ENCODE measurements around the gene PMPCA. TPM values are rescaled to one million over a fixed set of nuclear protein-coding genes. Genes with fewer than 3 reads are reported as not detected.
"Not testable (repeated sequence)": the region's sequence is repeated elsewhere in the genome, so short reads cannot be mapped to it uniquely, and the experiment has no call there.

Gene PMPCA
- total RNA-seq, 1 donor from 2014 or later = 55.5 TPM

DNA sequence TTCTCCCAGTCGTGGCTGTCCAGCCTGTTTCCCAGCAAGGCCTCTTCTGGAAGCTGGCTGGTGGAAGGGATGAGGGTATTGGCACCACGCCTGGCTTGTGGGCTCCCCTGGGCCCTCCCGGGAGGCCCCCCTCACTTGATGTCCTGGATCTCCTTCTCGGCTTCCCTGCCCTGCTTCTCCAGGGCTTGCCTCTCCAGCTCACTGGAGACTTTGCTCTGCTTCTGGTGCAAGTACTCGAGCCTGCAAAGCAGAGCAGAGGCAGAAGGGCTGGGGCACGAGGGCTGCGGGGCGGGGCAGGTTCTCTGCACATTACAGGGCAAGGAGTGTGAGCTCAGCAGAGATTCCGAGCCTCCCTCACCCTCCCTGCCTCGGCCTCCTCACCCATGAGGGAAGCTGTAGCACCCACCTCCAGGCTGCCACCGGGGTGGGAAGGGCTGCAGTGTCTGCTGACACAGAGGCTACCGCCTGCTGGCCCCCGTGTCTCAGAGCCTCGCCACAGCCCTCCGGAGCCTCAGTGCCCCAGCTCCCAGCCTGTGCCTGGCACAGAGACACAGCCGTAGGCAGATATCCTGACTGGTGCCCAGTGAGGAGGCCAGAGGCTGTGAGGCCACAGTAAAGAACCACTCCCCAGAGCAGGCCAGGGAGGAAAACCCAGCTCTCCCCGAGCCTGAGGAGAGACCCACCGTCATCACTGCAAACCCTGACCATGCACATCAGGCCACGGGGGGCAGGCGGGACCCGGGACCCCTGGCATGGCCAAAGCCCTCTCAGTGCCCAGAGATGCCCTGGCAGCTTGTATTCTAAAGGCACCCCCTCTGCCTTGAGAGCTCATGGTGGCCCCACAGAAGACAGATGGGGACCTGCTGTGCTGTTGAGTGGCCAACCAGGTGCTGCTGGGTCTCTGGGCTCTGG is 17.7 kb upstream of the PMPCA start:
- no peak for DNase-seq (ENCODE audit: extremely low read depth, low read depth, low spot score)

DNA sequence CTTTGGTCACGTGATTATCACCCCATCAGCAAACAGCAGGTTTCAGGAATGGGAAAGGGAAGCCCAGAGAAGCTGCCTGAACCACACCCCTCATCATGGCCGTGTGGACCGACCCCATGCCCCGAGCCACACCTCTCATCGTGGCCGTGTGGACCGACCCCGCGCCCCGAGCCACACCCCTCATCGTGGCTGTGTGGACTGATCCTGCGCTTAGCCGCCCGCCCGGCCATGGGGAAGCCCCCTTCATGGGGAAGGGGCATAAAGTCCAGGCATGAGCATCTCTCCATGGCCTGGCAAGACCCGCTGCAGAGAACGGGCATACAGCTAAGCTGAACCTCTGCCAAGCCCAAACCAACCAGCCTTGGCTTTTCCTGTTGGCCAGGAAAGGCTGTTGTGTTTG is 16.9 kb upstream of the PMPCA start:
- DNase-seq (ENCODE audit: extremely low read depth, low read depth, low spot score) = no peak

DNA sequence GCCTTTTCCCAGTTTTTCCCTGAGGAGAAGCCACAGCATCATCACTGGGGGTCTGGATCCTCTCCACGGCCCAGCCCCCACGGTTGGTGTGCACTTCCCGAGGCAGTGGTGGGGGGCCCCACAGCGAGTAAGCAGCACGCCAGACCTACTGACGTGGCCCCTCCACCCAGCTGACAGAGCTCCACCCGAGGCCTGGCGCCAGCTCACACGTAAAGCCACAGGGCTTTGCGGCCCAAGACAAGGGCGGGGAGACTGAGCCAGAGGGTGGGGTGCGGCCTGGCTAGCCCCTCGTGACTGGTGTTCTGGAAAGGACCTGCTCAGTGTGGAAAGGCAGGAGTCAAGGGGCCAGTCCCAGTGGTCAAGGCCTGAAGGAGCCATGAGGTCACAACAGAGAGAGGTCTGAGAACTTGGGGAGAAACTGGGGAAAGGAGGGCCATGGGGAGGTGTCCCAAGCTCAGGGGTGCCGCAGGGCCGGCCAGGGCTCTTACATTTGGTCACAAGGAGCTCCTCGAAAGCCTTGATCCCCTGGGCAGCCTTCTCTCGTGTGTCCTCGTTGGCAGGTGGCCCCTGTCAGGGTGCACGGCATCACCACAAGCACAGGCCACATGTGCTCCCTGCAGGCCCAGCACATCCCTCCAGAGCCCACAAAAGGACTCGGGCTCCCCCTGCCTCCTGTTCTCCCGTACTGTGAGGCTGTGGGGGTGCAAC is 16.0 kb upstream of the PMPCA start:
- DNase-seq (ENCODE audit: extremely low read depth, low read depth, low spot score) = no peak

DNA sequence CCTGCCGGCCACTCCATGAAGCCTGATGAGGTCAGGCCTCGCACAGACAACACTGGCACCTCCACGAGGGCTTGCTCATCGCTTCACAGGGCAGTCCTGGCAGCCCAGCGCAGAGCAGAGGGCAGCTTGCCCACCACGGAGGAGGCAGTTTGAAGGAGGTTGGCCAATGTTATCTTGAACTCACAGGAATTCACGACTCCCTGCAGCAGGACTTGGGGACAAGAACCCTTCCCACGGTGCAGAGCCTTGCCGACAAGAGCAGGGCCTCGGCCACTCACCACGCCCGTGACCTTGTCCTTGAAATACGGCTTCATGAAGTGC is 15.5 kb upstream of the PMPCA start:
- DNase-seq (ENCODE audit: extremely low read depth, low read depth, low spot score) = no peak

DNA sequence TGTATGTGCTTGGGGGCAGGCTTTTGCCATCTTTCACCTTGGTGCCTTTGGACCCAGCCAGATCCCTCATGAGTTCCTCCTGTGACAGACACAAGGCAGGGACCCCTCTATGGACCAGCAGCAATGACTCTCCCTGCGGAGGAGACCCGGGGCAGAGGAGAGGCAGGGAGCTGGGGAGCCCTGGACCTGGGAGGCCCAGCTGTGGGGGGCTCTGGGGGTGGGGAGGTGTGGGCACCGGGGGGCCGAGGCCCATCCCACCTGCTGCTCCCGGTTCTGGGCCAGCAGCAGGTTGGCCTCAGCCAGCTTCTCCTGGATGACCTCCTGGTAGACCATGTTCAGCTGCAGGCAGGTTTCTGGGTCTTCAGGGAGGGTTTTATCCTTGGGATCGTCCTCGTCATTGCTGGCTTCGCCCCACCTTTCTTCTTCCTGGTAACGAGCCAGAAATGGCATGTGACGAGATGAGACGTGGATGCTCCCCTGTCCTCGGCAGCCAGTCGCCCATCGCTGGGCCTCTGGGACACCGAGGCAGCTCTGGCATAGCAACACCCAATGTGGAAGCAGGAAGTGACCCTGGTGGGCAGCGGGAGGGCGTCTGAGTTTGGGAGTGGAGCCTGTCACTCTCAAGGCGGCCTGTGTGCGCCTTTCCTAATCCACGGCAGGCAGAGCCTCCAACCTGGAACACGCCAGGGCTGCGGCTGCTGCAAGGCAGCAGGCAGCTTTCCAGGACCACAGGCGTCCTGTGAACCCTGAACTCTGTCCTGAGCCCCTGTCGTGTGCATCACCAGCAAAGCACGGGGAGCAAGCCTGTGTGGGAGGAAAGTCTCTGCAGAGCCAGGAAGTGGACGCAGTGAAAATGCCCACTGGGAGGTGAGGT is 14.9 kb upstream of the PMPCA start:
- no peak for DNase-seq (ENCODE audit: extremely low read depth, low read depth, low spot score)

DNA sequence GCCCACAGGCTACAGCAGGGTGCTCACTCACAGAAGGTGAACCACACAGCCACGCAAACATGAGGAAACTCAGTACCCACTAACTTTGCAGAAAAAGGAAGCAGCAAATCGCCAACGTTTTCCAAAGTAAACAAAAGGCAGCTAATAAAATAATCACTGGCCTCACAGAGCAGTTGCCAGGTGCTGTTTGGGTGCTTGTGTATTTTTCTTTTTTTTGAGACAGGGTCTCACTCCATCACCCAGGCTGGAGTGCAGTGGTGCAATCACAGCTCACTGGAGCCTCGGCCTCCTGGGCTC is 14.3 kb upstream of the PMPCA start:
- no peak for DNase-seq (ENCODE audit: extremely low read depth, low read depth, low spot score)

DNA sequence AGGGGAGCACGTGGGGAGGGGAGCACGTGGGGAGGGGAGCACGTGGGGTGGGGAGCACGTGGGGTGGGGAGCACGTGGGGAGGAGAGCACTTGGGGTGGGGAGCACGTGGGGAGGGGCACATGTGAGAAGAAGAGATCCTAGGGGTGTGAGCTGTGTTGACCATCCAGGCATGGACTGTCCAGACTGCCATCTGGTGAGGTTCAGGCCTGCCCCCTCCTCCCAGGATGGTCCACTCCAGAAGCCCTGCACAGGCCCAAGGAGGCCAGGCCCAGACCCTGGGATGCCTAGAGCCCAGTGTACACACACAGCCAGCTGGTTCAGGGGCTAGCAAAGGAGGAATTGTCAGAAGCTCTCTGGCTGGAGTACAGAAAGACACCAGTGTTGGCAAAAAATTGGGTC is 12.8 kb upstream of the PMPCA start:
- DNase-seq (ENCODE audit: extremely low read depth, low read depth, low spot score) = no peak

DNA sequence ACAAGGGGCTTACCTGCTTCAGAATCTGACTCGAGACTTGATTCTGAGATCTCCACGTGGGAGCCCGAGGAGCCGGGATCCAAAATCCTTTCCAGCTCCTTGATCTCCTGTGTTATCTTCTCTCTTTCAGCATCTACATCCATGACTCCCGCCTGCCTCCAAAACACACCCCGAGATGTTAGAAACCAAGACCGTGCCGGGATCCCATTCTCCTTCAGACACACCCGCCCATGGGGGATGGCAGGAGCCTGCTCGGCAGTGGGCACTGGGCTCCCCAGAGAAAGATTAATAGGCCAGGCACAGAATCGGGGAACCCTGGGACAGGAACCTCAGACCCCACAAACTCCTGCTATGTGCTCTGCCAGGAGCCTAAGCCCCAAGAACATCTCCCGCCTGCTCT is 12.2 kb upstream of the PMPCA start:
- DNase-seq (ENCODE audit: extremely low read depth, low read depth, low spot score) = no peak

DNA sequence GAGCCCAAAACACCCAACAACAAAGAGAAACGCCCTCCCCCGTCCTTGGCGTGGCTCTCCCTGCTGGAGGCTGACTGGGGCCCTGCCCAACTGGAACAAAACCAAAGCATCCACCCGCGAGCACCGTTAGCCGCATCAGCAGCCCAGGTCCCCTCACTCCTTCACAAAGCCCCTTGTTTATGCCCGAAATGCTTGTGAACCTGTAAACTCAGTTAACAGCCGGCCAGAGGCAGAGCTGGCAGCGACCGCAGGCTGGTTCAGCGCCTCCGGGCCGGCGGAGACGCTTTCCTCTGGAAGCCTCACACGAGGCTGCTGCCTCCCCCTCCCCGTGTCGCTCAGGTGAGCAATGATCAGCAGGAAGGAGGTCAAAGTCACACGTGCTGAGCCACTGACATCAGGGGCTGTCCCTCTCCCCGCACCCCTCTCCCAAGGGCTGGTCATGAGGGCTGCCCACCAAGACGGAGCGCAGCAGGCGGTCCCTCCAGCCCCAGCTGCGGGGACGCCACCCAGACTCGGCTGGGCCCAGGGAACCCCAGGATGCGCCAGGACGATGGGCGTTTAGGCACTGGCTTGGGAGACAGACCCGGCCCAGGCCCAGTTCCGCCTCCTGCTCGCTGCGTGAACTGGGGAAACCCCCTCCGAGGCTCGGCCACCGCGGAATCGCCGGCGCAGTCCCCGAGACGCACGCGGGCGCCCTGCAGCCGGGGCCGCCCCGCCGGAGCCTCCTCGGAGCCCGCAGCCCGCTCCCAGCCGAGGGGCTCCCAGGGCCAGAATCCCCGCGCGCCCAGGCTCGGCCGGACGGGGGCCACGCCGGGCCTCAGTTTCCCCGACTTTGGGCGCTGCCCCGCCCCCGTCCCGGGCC is 11.1 kb upstream of the PMPCA start:
- no peak for DNase-seq (ENCODE audit: extremely low read depth, low read depth, low spot score)

DNA sequence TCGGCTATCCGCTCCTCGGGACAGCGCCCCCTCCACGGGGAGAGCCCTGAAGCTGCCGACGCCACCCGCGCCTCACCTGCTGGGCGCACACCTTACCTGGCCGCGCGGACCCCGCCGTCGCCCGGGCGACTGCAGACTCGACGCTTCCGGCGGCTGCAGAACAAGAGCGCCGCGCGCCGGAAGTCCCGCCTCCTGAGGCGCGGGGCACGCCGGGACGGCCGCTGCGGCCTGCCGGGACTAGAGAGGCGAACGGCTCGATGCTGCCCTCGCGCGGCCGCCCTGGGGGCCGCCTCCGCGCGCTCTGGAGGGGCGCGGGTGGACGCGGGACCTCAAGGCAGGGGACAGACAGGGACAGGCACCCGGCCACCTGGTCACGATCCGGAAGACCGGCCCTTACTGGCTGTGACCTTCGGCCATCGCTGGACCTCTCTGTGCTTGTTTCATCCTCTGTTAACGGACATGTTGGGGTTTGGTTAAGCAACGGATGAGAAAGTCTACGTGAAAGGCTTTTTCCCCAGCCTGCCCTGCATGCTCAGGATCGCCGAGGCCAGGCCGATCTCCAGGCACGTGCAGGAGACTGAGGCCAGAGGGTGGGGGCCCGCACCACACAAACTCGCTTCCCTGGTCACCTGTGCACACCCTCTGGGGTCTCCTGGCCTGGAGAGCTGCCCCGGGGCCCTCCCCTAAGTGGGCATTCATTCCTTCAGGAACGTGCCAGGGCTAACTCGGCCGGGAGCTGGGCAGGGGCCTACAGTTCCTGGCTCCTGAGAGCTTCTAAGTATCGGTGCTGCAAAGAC is 10.2 kb upstream of the PMPCA start, which contains the start of gene SNAPC4:
Gene SNAPC4 (minus strand): TSS at position 133 of the 797 bp plus-strand sequence. CDS start 1,742 bp downstream, outside the sequence.
- DNase-seq (ENCODE audit: extremely low read depth, low read depth, low spot score) = no peak

DNA sequence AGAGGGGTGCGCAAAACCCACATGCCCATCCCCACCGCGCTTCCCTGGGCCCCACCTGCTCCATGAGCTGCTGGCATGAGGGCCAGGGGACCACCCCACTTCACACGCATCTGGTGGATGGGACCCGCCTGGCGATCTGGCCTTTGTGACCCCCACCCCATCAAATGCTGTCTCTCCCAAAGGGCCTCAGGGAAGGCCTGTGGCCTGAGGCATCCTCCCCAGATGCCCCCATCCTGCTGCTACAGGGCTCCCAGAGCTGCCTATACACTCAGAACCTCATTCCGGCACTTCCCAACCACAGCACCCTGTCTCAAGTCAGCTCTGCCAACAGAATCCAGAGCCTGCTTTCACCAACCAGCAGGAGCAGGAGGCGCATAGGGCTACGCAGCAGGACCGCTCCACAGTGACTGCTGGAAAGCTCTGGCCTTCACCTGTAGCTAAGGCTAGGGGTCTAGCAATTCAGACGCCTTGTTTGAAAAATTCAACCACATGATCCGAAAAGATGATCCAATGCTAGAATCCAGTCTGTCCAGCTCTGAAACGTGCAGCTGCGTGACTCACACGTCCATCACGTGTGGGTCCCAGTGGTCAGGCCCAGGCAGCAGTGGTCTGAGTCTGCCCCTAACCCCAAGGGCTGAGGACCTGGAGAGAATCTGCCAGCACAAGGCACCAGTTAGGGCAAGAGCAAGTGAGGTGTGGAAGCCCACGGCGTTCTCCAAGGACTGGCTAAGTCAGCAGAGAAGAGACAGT is 9.1 kb upstream of the PMPCA start:
- DNase-seq (ENCODE audit: extremely low read depth, low read depth, low spot score) = no peak

DNA sequence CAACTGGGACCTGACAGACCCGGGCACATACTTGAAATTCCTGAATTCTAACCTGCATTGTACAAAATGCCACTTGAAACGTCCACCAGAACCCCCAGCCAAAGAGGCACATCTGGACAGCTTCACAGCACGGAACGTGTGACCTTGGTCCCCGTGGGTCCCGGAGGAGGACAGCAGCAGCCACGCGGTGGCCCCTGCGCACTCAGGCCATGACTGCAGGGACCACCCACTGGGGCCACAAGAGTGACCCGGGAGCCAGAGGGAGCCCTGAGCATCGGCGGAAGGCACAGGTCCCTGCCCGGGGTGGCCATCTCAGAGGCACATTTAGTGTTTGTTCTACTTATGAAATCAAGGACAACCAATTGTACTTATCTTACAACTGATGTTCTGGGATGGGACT is 8.4 kb upstream of the PMPCA start:
- no peak for DNase-seq (ENCODE audit: extremely low read depth, low read depth, low spot score)

DNA sequence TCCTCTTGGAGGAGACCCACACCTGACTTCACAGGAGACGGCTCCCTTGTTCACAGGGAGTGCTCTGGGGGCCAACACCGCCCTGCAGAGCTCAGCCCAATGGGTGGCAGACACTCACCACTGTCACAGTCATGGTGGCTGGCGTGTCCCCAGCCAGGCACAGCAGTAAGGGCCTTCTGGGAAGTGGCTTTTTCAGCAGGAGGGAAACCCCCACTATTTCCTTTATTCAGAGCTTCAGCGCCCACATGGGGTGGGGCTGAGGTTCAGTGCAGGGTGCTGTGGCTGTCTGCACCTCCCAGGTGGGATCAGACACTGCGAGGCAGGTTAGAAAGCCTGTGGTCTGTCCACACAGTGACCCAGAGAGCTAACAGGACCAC is 6.9 kb upstream of the PMPCA start:
- DNase-seq (ENCODE audit: extremely low read depth, low read depth, low spot score) = no peak

DNA sequence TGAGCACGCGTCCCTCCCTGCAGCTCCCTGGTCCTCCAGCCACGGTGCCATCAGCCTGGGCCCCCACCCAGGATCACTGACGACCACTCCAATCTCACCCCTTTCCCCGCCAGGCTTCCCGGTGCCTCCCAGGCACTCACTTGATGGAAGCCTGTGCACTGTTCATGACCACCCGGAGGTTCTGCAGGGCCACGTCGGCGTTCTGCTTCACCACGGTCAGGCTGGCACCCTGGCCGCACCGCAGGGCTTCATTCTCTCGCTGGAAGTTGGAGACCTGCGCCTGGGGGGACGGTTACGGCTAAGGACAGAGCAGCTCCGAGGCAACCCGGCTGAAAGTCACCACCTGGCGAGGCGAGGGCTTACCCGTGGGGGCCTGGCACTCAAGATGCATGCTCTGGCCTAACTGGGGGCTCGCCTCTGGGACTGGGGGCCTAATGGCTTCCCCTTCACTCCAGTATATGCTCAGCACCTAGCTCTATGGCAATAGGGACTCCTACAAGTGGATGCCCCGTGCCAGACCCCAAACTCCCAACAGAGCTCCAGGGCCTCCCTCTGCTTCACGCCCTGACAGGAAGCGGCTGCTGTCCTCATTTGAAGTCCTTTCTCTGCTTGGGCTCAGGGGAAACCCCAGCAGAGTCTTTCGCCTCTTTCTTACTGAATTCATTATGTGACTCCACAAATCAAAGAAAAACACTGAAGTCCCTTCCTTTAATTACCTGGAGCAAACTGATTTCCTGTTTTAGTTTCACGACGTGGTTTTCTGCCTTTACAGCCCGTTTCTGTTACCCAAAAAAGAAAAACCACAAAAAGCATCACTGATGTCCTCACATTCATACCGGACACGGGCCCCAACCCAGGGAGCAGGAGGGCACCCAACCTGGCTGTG is 6.3 kb upstream of the PMPCA start:
- DNase-seq (ENCODE audit: extremely low read depth, low read depth, low spot score) = no peak

DNA sequence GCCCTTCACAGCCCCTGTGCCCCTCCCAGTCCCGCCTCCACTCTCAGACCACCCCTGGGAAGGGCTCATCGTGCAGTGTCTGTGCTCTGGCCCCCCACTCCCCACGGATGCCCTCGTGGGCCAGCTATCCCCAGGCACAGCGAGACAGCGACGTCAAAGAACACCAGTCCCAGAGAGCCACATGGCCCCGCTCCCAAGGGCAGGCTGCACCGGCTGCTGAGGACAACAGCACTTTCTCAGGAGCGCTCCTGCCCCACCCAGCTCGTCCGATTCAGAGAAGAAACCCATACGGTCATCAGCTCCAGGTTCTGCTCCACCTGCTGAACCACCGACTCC is 5.7 kb upstream of the PMPCA start:
- DNase-seq (ENCODE audit: extremely low read depth, low read depth, low spot score) = no peak

DNA sequence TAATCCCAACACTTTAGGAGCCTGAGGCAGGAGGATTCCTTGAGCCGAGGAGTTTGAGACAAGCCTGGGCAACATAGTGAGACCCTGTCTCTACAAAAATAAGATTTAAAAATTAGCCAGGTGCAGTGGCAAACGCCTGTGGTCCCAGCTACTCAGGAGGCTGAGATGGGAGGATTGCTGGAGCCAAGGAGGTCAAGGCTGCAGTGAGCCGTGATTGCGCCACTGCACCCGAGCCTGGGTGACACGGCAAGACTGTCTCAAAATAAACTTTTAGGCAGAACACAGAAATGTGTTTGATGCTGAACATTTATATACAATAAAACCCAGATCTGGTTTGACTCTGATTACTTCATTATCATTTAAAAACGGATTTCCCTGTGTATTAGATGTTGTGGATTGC is 5.0 kb upstream of the PMPCA start:
- DNase-seq (ENCODE audit: extremely low read depth, low read depth, low spot score) = no peak

DNA sequence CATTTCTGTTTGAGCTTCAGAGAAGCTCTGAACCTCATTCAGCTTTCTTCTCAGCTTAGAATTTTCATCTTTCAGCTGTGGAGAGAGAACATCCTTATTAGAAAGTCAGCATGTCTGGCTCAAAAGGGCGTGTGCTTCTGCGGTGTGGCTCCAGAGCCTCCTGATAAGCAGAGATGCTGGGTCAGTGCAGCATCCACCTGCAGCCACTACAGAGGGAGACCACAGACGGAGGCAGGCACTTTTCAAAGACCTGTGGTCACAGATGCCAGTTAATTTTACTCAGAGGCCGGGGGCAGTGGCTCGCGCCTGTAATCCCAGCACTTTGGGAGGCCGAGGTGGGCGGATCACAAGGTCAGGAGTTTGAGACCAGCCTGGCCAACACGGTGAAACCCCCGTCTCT is 4.6 kb upstream of the PMPCA start:
- DNase-seq (ENCODE audit: extremely low read depth, low read depth, low spot score) = not testable (repeated sequence)

DNA sequence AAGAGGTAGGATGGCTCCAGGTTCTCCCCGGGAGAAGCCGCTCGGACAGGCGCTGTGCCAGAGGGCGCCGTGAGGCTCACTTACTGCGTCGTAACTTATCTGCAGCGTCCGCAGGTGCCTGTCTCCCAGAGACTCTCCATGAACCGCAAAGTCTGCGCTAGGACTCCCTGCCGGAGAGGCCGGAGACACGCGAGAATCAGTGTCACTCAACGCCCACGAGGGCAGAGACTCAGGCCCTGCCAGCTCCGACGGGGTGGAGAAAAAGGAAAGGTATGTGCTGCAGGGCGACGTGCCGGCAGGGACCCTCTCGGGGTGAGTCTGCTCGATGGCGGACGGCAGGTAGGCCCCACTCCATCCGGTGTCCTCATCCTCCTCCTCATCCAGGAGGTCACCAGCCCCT is 3.4 kb upstream of the PMPCA start:
- DNase-seq (ENCODE audit: extremely low read depth, low read depth, low spot score) = not testable (repeated sequence)
